Uterus (tissue), 2 donors: ENCODE data around the gene HOXD3.

Source experiments
- CTCF ChIP-seq, 4 experiments: fragments of 200-600 bp in 2 of 4; fragments of 450-650 bp in 2 of 4; sonication (generic) in 2 of 4; IDR thresholded peaks; one replicate each; pipeline ENCODE4 v1.5.1; 2016 to 2019; ENCODE audit warnings: antibody characterized with exemption in 4 of 4, mild to moderate bottlenecking in 2 of 4, moderate library complexity in 1 of 4
- POLR2A ChIP-seq, 2 donors: fragments of 450-650 bp; IDR thresholded peaks; one replicate each; pipeline ENCODE4 v1.6.1; 2016; ENCODE audit warnings: antibody characterized with exemption in 2 of 2, mild to moderate bottlenecking in 1 of 2, moderate library complexity in 1 of 2

GRCh38 chr2:176146645-176147044, 10.5 kb upstream of the HOXD3 start:
- TF ChIP-seq CTCF (IDR thresholded peaks at IDR 0.05), result no peak
- no peak for TF ChIP-seq POLR2A (IDR thresholded peaks at IDR 0.05)
